Heart left ventricle (tissue), 16 donors: ENCODE measurements around the gene MN1. TPM values are rescaled to one million over a fixed set of nuclear protein-coding genes. Genes with fewer than 3 reads are reported as not detected.

ENCODE experiments used
- ATAC-seq, 4 donors: fragments of 200-7000 bp; cut with Tn5 transposase; one replicate each; pipeline ENCODE4 v1.9.1; 2020 to 2022; ENCODE audit warnings: moderate library complexity in 4 of 4, mild to moderate bottlenecking in 3 of 4, moderate number of reproducible peaks in 1 of 4
- DNase-seq, 5 donors: peaks; one replicate each; pipeline ENCODE4 v3.0.0-alpha.2; 2020
- H3K27ac ChIP-seq, 12 donors: fragments of 200-600 bp; sonication (generic) in 4 of 12; one replicate each; pipeline versions ENCODE4 v1.5.0 to v1.8.0; 2016 to 2022; ENCODE audit warnings: mild to moderate bottlenecking in 2 of 12
- H3K27me3 ChIP-seq, 9 donors: fragments of 200-600 bp; sonication (generic) in 2 of 9; one replicate each; pipeline versions ENCODE4 v1.5.1 to v1.8.0; 2016 to 2022; ENCODE audit warnings: mild to moderate bottlenecking in 3 of 9
- H3K36me3 ChIP-seq, 9 donors: fragments of 200-600 bp; sonication (generic) in 2 of 9; one replicate each; pipeline versions ENCODE4 v1.5.0 to v1.8.0; 2018 to 2022; ENCODE audit warnings: mild to moderate bottlenecking in 2 of 9
- H3K4me1 ChIP-seq, 12 donors: fragments of 200-600 bp; sonication (generic) in 4 of 12; one replicate each; pipeline versions ENCODE4 v1.5.0 to v1.8.0; 2016 to 2022; ENCODE audit warnings: mild to moderate bottlenecking in 3 of 12
- H3K4me3 ChIP-seq, 12 donors: fragments of 200-600 bp; sonication (generic) in 4 of 12; one replicate each; pipeline versions ENCODE4 v1.5.0 to v1.8.0; 2017 to 2022; ENCODE audit warnings: mild to moderate bottlenecking in 9 of 12, moderate library complexity in 4 of 12
- H3K9me3 ChIP-seq, 12 donors: fragments of 200-600 bp; sonication (generic) in 4 of 12; one replicate each; pipeline versions ENCODE4 v1.5.0 to v1.8.0; 2016 to 2022; ENCODE audit warnings: mild to moderate bottlenecking in 1 of 12
- CTCF ChIP-seq, 12 donors: fragments of 200-600 bp; sonication (generic) in 4 of 12; IDR thresholded peaks; one replicate each; pipeline versions ENCODE4 v1.5.0 to v1.8.0; 2018 to 2022; ENCODE audit warnings: antibody characterized with exemption in 12 of 12, mild to moderate bottlenecking in 5 of 12
- POLR2A ChIP-seq, 2 donors: fragments of 450-650 bp; IDR thresholded peaks; one replicate each; pipeline ENCODE4 v1.6.1; 2017; ENCODE audit warnings: antibody characterized with exemption in 2 of 2, mild to moderate bottlenecking in 2 of 2, moderate library complexity in 2 of 2
- WGBS, 4 donors: extraction: QIAGEN DNeasy Blood & Tissue Kit in 2 of 4; methylation state at CpG; one replicate each; pipeline versions ENCODE4 v1.1.5 to v1.1.7; 2013 to 2018; 5-methylcytosine and 5-hydroxymethylcytosine counted together
- intact Hi-C, 10 donors: fragments of 100-400 bp; cut with DNase I; formaldehyde crosslinking; loops; one replicate each; pipeline versions ENCODE4 v1.11.1 to v1.14.2; 2022
- polyA plus RNA-seq, 2 donors: library from polyadenylated mRNA; stranded (reverse); fragments of 200-250 nt; gene quantifications; one replicate each; pipeline ENCODE4 v1.2.3, GENCODE V29; 2013
- total RNA-seq, 9 donors: library from RNA; depleted of rRNA in 2 of 9; stranded (reverse); fragments of >200 nt in 2 of 9; fragmentation: NEBNext Ultra II Directional in 3 of 9; extraction: Animal tissue kit (Norgen Biotek cat#: 25700) in 3 of 9; gene quantifications; one replicate each; pipeline versions ENCODE4 v1.1.0 to v1.2.4, GENCODE V29; 2016 to 2023
- donor health status: ischemic (EF 13 %, LVEDD 7.1; RV severe dilation, severe dysfunction).
- donor health status: healthy with polysubstance abuse.
- donor health status: DM: no; HTN: yes; CAD: no.
- donor health status: DM: no; HTN: no; CAD: no.
- donor health status: ischemic (EF 25% LVEDD 6.9; RV normal size, moderate dysfunction).
- donor health status: ischemic (EF 25% LVEDD 5.7; RV mildly dilated, moderate dysfunction).
- donor health status: healthy.
- donor health status: DM: yes; HTN: yes; CAD: no.
- donor health status: ischemic (EF 35%, LVEDD 5.7; RV mildly dilated, moderate dysfunction).
- donor health status: nonischemic (EF 11% LVEDD 7.7; RV severe dilation, severe dysfunction).
- donor health status: DM: yes; HTN: yes; CAD: no.
- donor health status: PGD.
- donor health status: ischemic (EF 29% LVEDD 5.4; RV normal size, mild dysfunction).
- donor health status: nonischemic (EF 23%, LVEDD 6.1; RV moderate dilation, normal function).

The MN1 gene
- total and polyA plus RNA-seq, 11 donors = 1.7 to 10.3 (median 4.9) TPM

GRCh38 chr22:27760474-27760873 lies 41.1 kb downstream of the MN1 start:
- TF ChIP-seq CTCF (IDR thresholded peaks at IDR 0.05) = no peak
- no peak for TF ChIP-seq POLR2A (IDR thresholded peaks at IDR 0.05)

GRCh38 chr22:27757928-27758525 lies 43.5 kb downstream of the MN1 start:
- no peaks in the 10 kb centered on the region for H3K9me3 ChIP-seq
- H3K4me1 ChIP-seq = peaks cover 0 to 33% (median 9%) of the 10 kb centered on the region in 12 donors
- H3K4me3 ChIP-seq = no peak overlapping the region
- intact Hi-C loops = no loop called here
- H3K27ac ChIP-seq = no peak overlapping the region
- no peak for TF ChIP-seq CTCF (IDR thresholded peaks at IDR 0.05)
- TF ChIP-seq POLR2A (IDR thresholded peaks at IDR 0.05) = no peak
- 95 to 99% (median 95%) methylated on average over 6 of the region's 6 CpGs for WGBS, 4 donors
- ATAC-seq = no peak
- no peak for DNase-seq
- H3K27me3 ChIP-seq = no peaks in the 10 kb centered on the region
- H3K36me3 ChIP-seq = no peaks in the 10 kb centered on the region

More at GRCh38 chr22:27760474-27760873, 41.1 kb downstream of the MN1 start:
- DNase-seq (peak in 1 of 5 donors; percentile 2), ATAC-seq (no peak)
- WGBS, 4 donors = 83 to 90% (median 87%) methylated on average over 8 of the region's 8 CpGs
- intact Hi-C loops = no loop called here
- H3K36me3 ChIP-seq = peaks cover 0 to 18% (median 0%) of the 10 kb centered on the region in 9 donors
- H3K27me3 ChIP-seq = no peaks in the 10 kb centered on the region
- no peak overlapping the region for H3K27ac ChIP-seq
- H3K4me3 ChIP-seq = no peak overlapping the region
- peaks cover 0 to 9% (median 0%) of the 10 kb centered on the region in 12 donors for H3K4me1 ChIP-seq
- H3K9me3 ChIP-seq = no peaks in the 10 kb centered on the region

GRCh38 chr22:27756212-27756660 lies 45.3 kb downstream of the MN1 start:
- Histone ChIP-seq H3K4me3 (no peak overlapping the region), H3K4me1 (peaks cover 0 to 41% (median 15%) of the 10 kb centered on the region in 12 donors), H3K27me3 (no peaks in the 10 kb centered on the region), H3K27ac (no peak overlapping the region), H3K9me3 (no peaks in the 10 kb centered on the region), H3K36me3 (no peaks in the 10 kb centered on the region)
- intact Hi-C loops = no loop called here
- ATAC-seq (no peak), DNase-seq (peak in 1 of 5 donors; percentile 3)
- TF ChIP-seq CTCF (IDR thresholded peaks at IDR 0.05) (no peak), POLR2A (IDR thresholded peaks at IDR 0.05) (no peak)
- 93 to 96% (median 94%) methylated on average over 16 of the region's 16 CpGs for WGBS, 4 donors

GRCh38 chr22:27755521-27756211 lies 45.9 kb downstream of the MN1 start:
- H3K4me1 ChIP-seq = peaks cover 0 to 46% (median 16%) of the 10 kb centered on the region in 12 donors
- 81 to 86% (median 83%) methylated on average over 19 of the region's 19 CpGs for WGBS, 4 donors

More at GRCh38 chr22:27755521-27756211, 45.9 kb downstream of the MN1 start:
- no peaks in the 10 kb centered on the region for H3K9me3 ChIP-seq
- H3K27me3 ChIP-seq = no peaks in the 10 kb centered on the region
- ATAC-seq (no peak), DNase-seq (peak in 1 of 5 donors; percentile 22)
- no peak for TF ChIP-seq POLR2A (IDR thresholded peaks at IDR 0.05)
- TF ChIP-seq CTCF (IDR thresholded peaks at IDR 0.05) = no peak
- H3K36me3 ChIP-seq = no peaks in the 10 kb centered on the region
- intact Hi-C loops = no loop called here
- H3K27ac ChIP-seq = no peak overlapping the region
- no peak overlapping the region for H3K4me3 ChIP-seq
